Uterus (tissue), 4 donors: ENCODE results near the gene POC1B. TPM values are rescaled to one million over a fixed set of nuclear protein-coding genes. Genes with fewer than 3 reads are reported as not detected.

ENCODE experiments used
- DNase-seq, 2 donors: peaks; one replicate each; pipeline ENCODE4 v3.0.0-alpha.2; 2019 to 2020
- H3K27ac ChIP-seq, 2 donors: fragments of 200-600 bp; sonication (generic); 1 replicate in 1 of 2; 2 replicates in 1 of 2; pipeline ENCODE4 v1.5.1; 2016 to 2018
- H3K27me3 ChIP-seq, 2 donors: fragments of 200-600 bp; sonication (generic); one replicate each; pipeline ENCODE4 v1.5.1; 2018 to 2019; ENCODE audit warnings: control low read depth in 1 of 2
- H3K36me3 ChIP-seq, 2 donors: fragments of 200-600 bp; sonication (generic); one replicate each; pipeline ENCODE4 v1.5.1; 2019; ENCODE audit warnings: control low read depth in 1 of 2
- H3K4me1 ChIP-seq, 2 donors: fragments of 200-600 bp; sonication (generic); one replicate each; pipeline ENCODE4 v1.5.1; 2018 to 2019; ENCODE audit warnings: control low read depth in 1 of 2
- H3K4me3 ChIP-seq, 2 donors: fragments of 200-600 bp; sonication (generic); 1 replicate in 1 of 2; 2 replicates in 1 of 2; pipeline ENCODE4 v1.5.1; 2018 to 2019; ENCODE audit warnings: mild to moderate bottlenecking in 1 of 2
- H3K9me3 ChIP-seq, 2 donors: fragments of 200-600 bp; sonication (generic); one replicate each; pipeline ENCODE4 v1.5.1; 2019; ENCODE audit warnings: control low read depth in 1 of 2
- POLR2A ChIP-seq, 2 donors: fragments of 450-650 bp; IDR thresholded peaks; one replicate each; pipeline ENCODE4 v1.6.1; 2016; ENCODE audit warnings: antibody characterized with exemption in 2 of 2, mild to moderate bottlenecking in 1 of 2, moderate library complexity in 1 of 2
- intact Hi-C: fragments of 100-400 bp; cut with DNase I; formaldehyde crosslinking; loops from one replicate; pipeline ENCODE4 v1.15.1; 2023; ENCODE audit warnings: low total_unique reads
- total RNA-seq, 4 donors: library from RNA; depleted of rRNA in 3 of 4; stranded (reverse); fragments of >200 nt in 3 of 4; gene quantifications; one replicate each; pipeline versions ENCODE4 v1.1.0 to v1.2.4, GENCODE V29; 2014 to 2023
- TF ChIP-seq, protein P1 (sequence below), 4 experiments: fragments of 200-600 bp in 2 of 4; fragments of 450-650 bp in 2 of 4; sonication (generic) in 2 of 4; IDR thresholded peaks; one replicate each; pipeline ENCODE4 v1.5.1; 2016 to 2019; ENCODE audit warnings: antibody characterized with exemption in 4 of 4, mild to moderate bottlenecking in 2 of 4, moderate library complexity in 1 of 4
- donor health status: DM: yes; HTN: yes; CAD: no.

Gene POC1B
- total RNA-seq, 4 donors from 2014 or later = 9.7 to 36.8 (median 30.5) TPM

DNA sequence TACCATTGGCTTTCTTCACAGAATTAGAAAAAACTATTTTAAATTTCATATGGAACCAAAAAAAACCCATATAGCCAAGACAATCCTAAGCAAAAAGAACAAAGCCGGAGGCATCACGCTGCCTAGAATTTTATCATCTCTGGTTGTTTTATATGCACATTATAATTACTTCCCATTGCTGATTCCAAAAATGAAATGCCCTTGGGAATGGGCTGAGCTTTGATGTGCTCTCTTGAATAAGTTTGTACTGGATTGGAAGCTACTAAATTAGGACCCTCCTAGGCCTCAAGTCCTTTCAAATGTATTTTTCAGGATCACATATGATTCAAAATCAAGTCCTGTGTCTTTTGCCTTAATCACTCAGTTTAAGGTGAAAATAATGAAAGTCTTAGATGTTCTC, 114.6 kb downstream of the POC1B start:
- H3K4me3 ChIP-seq = no peak overlapping the region
- no peaks in the 10 kb centered on the region for H3K4me1 ChIP-seq
- H3K36me3 ChIP-seq = no peaks in the 10 kb centered on the region
- no peaks in the 10 kb centered on the region for H3K9me3 ChIP-seq
- no peak overlapping the region for H3K27ac ChIP-seq
- DNase-seq = no peak
- no peak for TF ChIP-seq POLR2A (IDR thresholded peaks at IDR 0.05)
- TF ChIP-seq, protein P1, sequence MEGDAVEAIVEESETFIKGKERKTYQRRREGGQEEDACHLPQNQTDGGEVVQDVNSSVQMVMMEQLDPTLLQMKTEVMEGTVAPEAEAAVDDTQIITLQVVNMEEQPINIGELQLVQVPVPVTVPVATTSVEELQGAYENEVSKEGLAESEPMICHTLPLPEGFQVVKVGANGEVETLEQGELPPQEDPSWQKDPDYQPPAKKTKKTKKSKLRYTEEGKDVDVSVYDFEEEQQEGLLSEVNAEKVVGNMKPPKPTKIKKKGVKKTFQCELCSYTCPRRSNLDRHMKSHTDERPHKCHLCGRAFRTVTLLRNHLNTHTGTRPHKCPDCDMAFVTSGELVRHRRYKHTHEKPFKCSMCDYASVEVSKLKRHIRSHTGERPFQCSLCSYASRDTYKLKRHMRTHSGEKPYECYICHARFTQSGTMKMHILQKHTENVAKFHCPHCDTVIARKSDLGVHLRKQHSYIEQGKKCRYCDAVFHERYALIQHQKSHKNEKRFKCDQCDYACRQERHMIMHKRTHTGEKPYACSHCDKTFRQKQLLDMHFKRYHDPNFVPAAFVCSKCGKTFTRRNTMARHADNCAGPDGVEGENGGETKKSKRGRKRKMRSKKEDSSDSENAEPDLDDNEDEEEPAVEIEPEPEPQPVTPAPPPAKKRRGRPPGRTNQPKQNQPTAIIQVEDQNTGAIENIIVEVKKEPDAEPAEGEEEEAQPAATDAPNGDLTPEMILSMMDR (IDR thresholded peaks at IDR 0.05) = no peak
- H3K27me3 ChIP-seq = no peaks in the 10 kb centered on the region
- intact Hi-C loops = no loop called here

DNA sequence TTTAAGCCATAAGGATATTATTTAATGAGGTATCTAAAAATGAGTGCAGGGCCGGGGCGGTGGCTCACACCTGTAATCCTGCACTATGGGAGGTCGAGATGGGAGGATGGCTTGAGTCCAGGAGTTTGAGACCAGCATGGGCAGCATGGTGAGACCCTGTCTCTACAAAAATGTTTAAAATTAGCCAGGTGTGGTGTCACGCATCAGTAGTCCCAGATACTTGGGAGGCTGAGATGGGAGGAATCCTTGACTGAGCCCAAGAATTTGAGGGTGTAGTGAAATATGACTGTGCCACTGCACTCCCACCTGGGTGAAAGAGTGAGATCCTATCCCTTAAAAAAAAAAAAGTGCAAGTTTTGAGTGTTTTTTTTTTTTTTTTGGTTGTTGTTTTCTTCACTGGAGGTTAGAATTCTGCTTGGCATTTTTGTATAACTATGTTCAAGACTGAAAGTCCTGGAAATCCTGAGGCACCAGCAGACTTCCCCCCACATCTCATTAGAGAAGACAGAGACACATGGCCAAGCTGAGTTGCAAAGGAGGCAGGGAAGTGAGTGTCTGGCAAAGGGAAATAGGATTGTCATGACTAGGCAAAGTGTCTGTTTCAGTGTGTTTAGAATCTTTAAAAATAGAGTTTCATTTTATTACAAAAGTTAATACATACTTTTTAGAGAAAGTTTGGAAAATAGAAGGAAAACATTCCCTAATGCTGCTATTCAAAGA, 120.1 kb downstream of the POC1B start:
- DNase-seq = no peak
- H3K4me3 ChIP-seq = no peak overlapping the region
- H3K9me3 ChIP-seq = no peaks in the 10 kb centered on the region
- TF ChIP-seq, protein P1 (IDR thresholded peaks at IDR 0.05) = no peak
- intact Hi-C loops = no loop called here
- H3K36me3 ChIP-seq = no peaks in the 10 kb centered on the region
- no peaks in the 10 kb centered on the region for H3K27me3 ChIP-seq
- no peak overlapping the region for H3K27ac ChIP-seq
- no peaks in the 10 kb centered on the region for H3K4me1 ChIP-seq

DNA sequence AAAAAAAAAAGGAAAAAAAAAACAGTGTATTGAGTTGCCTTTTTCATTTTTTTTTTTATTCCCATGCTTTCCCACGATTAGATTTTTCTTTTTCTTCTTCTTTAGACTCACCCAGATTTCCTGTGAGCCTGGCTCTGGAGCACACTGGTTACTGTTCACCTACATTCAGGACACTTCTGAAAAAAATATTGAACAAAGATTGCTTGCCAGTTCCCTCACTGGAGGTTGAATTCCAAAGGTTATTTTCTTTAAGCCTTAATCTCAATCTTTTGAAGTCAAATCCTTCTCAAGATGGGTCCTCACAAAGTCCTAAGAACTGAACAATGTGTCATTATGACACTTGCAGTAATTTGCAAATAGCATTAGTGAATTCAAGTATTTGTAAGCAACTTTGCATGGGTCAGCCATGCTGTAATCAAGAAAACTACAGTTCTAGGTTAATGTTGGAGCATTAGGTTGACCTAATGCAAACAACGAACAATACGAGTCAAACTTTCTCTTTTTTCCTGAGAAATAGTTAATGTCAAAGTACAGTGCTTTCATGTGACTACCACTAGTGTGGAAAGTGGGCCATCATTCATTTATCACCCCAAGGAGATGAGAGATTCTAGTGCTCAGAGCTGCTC, 124.3 kb downstream of the POC1B start:
- intact Hi-C loops = no loop called here
- Histone ChIP-seq H3K9me3 (no peaks in the 10 kb centered on the region), H3K4me1 (no peaks in the 10 kb centered on the region), H3K27me3 (no peaks in the 10 kb centered on the region), H3K4me3 (no peak overlapping the region), H3K27ac (no peak overlapping the region), H3K36me3 (no peaks in the 10 kb centered on the region)
- no peak for DNase-seq
- TF ChIP-seq POLR2A (IDR thresholded peaks at IDR 0.05) = no peak
- TF ChIP-seq, protein P1 (IDR thresholded peaks at IDR 0.05) = no peak

DNA sequence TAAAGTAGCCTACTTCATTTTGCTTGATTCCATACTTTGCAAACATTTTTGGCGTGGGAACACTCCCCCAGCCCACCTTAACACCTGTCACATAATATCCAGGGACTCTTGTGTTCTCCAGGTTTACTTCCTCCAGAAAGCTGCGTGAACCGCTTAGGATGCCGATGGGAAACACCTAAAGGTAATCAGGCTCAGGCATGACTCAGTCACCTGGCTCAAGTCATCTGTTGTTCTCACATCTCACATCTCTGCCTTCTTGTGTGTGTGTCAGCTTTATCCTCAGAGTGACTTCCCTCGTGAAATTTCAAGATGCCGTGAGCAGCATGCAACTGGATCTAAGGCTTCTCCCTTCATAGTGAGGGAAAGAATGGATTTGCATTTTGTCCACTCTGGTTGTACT, 125.4 kb downstream of the POC1B start:
- H3K4me1 ChIP-seq = no peaks in the 10 kb centered on the region
- no peak for TF ChIP-seq POLR2A (IDR thresholded peaks at IDR 0.05)
- TF ChIP-seq, protein P1 (IDR thresholded peaks at IDR 0.05) = no peak
- no peak overlapping the region for H3K27ac ChIP-seq
- no peak for DNase-seq
- intact Hi-C loops = no loop called here
- no peaks in the 10 kb centered on the region for H3K27me3 ChIP-seq
- H3K36me3 ChIP-seq = no peaks in the 10 kb centered on the region
- H3K9me3 ChIP-seq = no peaks in the 10 kb centered on the region
- no peak overlapping the region for H3K4me3 ChIP-seq

DNA sequence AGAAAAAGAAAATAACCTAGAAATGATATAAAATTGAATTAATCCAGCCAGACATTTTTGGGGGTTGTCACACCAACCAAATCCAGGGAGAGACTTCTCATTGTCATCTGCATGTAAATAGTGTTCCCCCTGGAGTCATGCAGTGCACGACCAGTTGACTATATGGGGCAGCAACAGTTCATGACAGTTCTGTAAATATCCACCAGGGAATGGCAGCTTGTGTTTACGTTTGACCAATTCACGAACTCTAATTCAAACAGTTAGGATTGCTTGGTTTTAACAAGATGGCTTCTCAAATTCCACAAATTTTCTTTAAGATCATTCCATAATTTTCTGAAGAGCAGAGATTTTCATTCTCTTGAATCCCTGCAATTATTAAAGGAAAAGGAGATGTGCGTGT, 130.1 kb downstream of the POC1B start:
- no peak for DNase-seq
- Histone ChIP-seq H3K27me3 (no peaks in the 10 kb centered on the region), H3K9me3 (no peaks in the 10 kb centered on the region), H3K27ac (no peak overlapping the region), H3K4me1 (no peaks in the 10 kb centered on the region), H3K36me3 (no peaks in the 10 kb centered on the region), H3K4me3 (no peak overlapping the region)
- no peak for TF ChIP-seq POLR2A (IDR thresholded peaks at IDR 0.05)
- TF ChIP-seq, protein P1 (IDR thresholded peaks at IDR 0.05) = no peak
- intact Hi-C loops = no loop called here
